ENCODE results near the gene MPPED2. TPM values are rescaled to one million over a fixed set of nuclear protein-coding genes. Genes with fewer than 3 reads are reported as not detected.
"Not testable (repeated sequence)": the region's sequence is repeated elsewhere in the genome, so short reads cannot be mapped to it uniquely, and the experiment has no call there.

The MPPED2 gene
- total RNA-seq, 1 experiment from 2014 or later: 9.8 TPM

DNA sequence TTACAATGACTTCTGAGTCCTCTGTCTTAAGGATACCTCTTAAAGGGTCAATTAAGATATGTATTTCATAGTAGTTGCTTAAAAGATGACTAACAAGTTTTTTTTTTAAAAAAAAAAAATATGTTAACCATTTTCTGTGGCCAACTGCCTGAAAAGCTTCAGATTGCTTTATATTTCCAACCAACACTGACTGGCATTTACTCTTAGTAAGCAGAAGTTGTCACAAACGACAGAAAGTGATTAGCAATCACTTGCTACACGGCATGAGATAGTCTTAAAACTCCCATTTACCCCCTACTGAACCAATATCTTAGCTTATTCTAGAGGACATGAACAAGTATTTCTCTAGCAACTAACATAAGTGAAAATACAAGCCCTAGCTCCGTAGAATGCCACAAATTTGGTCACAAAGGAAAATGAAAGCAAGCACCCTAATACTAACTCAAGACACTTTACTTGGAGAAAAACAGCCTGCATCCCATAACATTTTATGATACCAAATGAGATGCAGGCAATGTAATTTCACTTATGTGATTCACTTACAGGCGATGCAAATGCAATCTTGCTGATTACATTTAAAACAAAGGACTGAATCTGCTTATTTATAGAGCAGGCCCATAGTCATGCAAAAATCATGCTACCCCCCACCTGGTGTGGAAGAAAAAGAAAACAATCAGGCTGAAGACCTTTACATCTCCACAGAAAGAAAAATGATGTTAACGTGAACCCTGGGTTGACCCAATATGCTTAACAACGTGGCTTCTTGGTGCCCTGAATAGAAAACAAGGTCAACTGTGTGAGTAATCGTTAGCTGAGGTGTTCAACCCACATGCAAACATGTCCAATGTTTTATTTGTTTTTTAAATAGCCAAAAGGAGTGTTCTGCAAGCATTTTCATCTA, 25.7 kb downstream of the MPPED2 start:
- H3K9me3 ChIP-seq (replicated peaks): no peaks in the 10 kb centered on the region
- no peak for DNase-seq
- H3K36me3 ChIP-seq: no peaks in the 10 kb centered on the region
- peaks cover 16% of the 10 kb centered on the region for H3K4me1 ChIP-seq
- H3K4me3 ChIP-seq: no peak overlapping the region
- no peaks in the 10 kb centered on the region for H3K27me3 ChIP-seq
- H3K27ac ChIP-seq: no peak overlapping the region

DNA sequence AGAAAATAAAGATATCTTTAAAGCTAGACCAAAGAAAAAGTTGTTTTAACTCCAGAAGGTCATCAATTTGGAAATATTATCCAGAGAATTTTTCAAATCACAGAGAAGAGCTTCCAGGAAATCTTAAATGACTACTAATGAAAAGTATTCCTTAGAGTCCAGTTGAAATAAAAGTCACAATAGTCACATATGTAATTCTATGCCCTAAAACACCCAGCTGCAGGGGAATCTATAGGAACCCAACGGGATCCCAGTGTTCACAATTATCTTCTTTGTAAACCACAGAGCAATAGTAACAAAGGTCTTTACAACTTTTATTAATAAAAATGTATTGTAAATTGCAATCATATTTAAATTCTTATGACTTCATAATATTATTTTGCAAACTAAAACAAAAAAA, 27.1 kb downstream of the MPPED2 start:
- peaks cover 20% of the 10 kb centered on the region for H3K4me1 ChIP-seq
- H3K36me3 ChIP-seq: no peaks in the 10 kb centered on the region
- DNase-seq: peak in 1 of 2 experiments; percentile 63
- H3K27ac ChIP-seq: peak overlapping the region; percentile 47
- H3K27me3 ChIP-seq: no peaks in the 10 kb centered on the region
- H3K4me3 ChIP-seq: no peak overlapping the region
- no peaks in the 10 kb centered on the region for H3K9me3 ChIP-seq (replicated peaks)

DNA sequence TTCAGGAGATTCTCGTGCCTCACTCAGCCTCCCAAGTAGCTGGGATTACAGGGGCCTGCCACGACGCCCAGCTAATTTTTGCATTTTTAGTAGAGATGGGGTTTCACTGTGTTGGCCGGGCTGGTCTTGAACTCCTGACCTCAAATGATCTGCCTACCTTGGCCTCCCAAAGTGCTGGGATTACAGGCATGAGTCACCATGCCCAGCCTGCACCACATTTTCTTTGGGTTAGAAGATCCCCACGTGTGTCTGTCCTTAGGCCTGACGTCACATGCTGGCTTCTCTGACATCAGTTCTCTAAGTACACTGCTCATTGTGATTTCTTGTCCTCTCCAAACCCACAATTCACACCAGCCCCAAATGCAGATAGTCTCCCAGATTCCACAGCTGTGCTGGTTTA, 31.6 kb downstream of the MPPED2 start:
- DNase-seq: peak; percentile 23 to 44
- H3K27me3 ChIP-seq; H3K4me3 ChIP-seq; H3K27ac ChIP-seq; H3K36me3 ChIP-seq; H3K9me3 ChIP-seq (replicated peaks): not testable (repeated sequence)
- peaks cover 20% of the 10 kb centered on the region for H3K4me1 ChIP-seq

DNA sequence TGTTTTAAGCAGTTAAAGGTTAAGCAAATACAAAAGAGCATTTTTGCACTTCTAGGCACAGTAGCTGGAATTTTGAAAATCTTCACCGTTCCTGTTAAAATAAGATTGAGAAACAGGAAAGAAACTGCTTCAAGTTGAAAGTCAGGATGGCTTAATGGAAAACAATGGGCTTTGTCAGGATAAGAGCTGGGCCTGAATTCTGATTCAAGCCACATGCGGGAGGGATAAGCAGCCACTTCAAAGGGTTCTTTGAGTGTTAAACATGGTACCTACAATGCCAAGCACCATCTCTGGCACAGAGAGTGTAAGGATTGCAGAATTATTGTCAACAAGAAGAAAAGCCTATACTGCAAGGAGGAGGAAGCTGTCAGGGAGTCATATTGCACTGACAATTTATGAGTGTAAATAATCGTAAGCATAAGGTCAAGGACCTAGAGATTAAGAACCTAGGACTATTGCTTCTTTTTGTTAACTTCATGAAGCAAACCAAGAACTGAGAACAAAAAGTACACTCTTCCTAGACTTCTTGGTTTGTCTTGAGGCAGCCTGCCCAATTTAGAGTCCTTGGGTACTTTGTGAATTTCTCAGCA, 32.5 kb downstream of the MPPED2 start:
- DNase-seq: no peak
- Histone ChIP-seq H3K36me3 (no peaks in the 10 kb centered on the region), H3K4me3 (no peak overlapping the region), H3K4me1 (peaks cover 12% of the 10 kb centered on the region; the same call in 1 of the 2 replicates), H3K27me3 (no peaks in the 10 kb centered on the region), H3K9me3 (replicated peaks) (no peaks in the 10 kb centered on the region), H3K27ac (no peak overlapping the region)

DNA sequence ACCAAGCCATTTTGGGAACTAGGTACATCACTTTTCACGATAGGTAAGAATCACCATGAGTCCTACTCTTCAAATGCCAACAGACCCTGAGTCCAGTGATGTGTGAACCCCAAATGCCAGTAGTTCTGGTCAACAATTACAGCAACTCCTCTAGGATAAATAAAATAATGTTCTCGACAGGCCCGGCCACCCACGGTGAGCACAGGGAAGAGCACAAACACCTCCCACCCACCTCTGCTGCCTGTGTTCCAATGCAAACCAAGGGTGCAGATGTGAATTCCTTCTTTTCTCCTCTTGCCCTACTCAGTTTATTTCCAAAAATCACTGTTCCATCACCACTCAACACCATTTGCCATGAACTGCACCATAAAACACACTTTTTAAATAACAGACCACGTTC, 33.3 kb downstream of the MPPED2 start:
- no peak overlapping the region for H3K27ac ChIP-seq
- H3K36me3 ChIP-seq: no peaks in the 10 kb centered on the region
- H3K4me3 ChIP-seq: no peak overlapping the region
- H3K4me1 ChIP-seq: 0 out of 2 replicates have a peak, but pooled peaks cover 10% of the 10 kb centered on the region
- H3K9me3 ChIP-seq (replicated peaks): no peaks in the 10 kb centered on the region
- no peaks in the 10 kb centered on the region for H3K27me3 ChIP-seq
- DNase-seq: no peak

DNA sequence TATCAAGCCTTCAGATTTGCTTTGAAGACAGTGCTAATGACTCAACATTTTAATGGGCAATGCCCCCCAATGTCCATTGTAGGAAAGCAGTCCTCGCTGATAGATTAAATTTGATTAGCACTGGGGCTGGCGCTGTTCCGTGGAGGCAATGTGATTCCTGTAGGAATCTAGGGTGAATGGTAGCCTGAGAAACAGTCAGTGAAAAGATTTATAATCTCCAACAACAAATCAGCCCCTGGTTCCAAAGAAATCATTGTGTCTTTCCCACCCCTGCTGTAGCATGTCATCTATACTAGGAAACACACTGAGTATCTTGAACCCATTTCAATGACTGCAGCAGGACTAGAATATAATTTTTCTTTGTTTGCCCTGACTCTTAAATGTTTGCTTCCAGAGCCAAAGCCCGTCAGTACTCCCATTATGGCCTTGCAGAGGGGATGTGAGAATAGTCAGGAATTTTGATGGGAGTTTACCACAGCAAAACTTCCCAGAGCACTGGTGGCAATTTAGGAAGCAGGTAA, 36.1 kb downstream of the MPPED2 start:
- Histone ChIP-seq H3K9me3 (replicated peaks) (no peaks in the 10 kb centered on the region), H3K27me3 (no peaks in the 10 kb centered on the region), H3K36me3 (no peaks in the 10 kb centered on the region), H3K27ac (no peak overlapping the region), H3K4me3 (no peak overlapping the region), H3K4me1 (0 out of 2 replicates have a peak, but pooled peaks cover 10% of the 10 kb centered on the region)
- no peak for DNase-seq

DNA sequence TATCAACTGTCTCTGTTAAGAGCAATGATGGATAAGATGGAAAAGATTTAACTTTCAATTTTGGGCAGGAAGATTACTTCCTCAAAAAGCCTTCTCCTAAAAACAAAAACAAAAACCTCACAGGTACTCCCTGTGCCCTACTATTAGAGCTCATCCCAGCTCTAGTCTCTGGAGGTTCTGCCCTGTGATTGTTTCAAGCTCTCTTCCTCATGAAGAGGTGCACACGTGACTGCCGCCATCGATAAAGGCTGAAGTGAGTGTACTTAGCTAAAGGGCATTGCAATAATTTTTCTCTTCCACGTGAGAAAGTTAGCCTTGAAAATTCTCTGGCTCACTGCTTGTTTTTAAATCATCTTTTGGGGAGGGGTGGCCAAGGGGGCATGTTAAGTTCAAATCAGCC, 36.6 kb downstream of the MPPED2 start:
- Histone ChIP-seq H3K27ac (no peak overlapping the region), H3K4me1 (0 out of 2 replicates have a peak, but pooled peaks cover 10% of the 10 kb centered on the region), H3K27me3 (no peaks in the 10 kb centered on the region), H3K9me3 (replicated peaks) (no peaks in the 10 kb centered on the region), H3K36me3 (no peaks in the 10 kb centered on the region), H3K4me3 (no peak overlapping the region)
- DNase-seq: no peak

DNA sequence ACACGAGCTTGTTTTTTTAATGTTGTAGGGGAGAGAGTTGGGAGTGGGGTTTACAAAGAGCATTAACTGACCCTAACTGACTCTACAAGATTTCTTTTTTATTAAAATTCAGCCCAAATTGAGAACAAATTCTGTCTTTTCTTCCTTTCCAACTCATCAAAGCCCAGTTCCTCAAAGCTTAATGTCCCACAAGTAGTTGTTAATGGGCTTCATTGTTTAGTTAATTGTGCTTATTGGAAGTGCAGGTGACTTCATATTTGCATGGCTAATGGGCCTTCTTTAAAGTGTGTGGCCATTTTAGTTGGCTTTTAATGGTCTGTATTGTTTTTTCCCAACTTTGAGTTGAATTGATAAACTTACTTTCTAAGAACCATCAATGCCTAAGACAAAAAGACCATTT, 39.8 kb downstream of the MPPED2 start:
- H3K27ac ChIP-seq: no peak overlapping the region
- no peak for DNase-seq
- H3K4me3 ChIP-seq: no peak overlapping the region
- H3K9me3 ChIP-seq (replicated peaks): no peaks in the 10 kb centered on the region
- no peaks in the 10 kb centered on the region for H3K36me3 ChIP-seq
- no peaks in the 10 kb centered on the region for H3K27me3 ChIP-seq
- H3K4me1 ChIP-seq: no peaks in the 10 kb centered on the region

DNA sequence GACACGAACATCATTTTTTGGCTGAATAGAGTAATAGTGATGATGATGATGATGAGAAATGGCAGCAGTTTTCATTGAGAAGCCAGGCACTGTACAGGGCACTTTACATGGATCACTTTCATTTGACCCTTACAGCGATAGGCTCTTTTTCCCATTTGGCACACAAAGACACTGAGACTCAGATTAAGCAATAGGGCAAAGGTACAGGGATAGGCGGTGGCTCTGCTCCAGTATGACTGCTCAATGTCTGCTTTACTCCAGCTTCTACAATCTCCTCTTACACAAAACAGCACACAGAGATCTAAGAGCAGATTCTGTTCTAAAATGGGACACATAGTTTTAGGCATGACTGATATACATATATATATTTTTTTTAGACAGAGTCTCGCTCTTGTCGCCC, 40.6 kb downstream of the MPPED2 start:
- no peaks in the 10 kb centered on the region for H3K36me3 ChIP-seq
- no peaks in the 10 kb centered on the region for H3K27me3 ChIP-seq
- H3K4me1 ChIP-seq: no peaks in the 10 kb centered on the region
- DNase-seq: no peak
- H3K9me3 ChIP-seq (replicated peaks): no peaks in the 10 kb centered on the region
- H3K27ac ChIP-seq: no peak overlapping the region
- no peak overlapping the region for H3K4me3 ChIP-seq

DNA sequence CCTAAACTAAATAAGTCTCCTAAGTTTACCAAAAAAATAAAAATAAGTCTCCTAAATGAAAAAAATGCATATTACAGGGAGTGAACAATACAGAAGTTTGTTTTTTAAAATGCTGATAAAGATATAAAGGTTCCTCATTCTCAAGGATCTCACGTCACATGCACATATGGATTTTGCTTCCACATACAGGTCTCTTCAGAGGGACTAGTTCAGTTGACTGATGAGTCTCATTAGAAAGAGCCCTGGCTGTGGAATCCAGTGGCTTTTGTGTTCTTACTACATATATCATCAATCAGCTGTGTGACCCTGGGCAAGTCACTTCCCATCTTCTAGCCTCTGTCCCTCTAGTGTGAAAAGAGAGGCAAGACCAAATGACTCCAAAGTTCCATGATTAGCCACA, 43.1 kb downstream of the MPPED2 start:
- H3K27me3 ChIP-seq: no peaks in the 10 kb centered on the region
- H3K36me3 ChIP-seq: no peaks in the 10 kb centered on the region
- DNase-seq: no peak
- no peaks in the 10 kb centered on the region for H3K9me3 ChIP-seq (replicated peaks)
- H3K4me1 ChIP-seq: no peaks in the 10 kb centered on the region
- H3K4me3 ChIP-seq: no peak overlapping the region
- no peak overlapping the region for H3K27ac ChIP-seq

DNA sequence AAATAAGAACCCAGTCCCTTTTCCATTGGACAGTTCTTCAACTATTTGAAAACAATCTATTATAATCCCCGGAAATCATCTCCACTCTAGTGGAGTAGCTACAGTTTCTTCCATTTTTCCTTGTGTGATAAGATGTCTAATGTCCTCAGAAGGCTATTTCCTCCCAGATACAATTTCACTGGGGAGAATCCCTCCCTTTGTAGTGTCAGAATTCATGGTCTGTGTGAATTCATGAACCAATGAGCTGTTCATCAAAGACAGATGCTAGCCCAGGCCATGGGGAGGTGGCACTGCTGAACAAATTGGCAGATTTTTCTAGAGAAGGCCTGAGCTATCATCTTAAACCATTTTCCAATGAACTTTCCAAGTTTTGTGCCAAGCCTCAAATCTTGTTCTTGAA, 45.4 kb downstream of the MPPED2 start:
- H3K27ac ChIP-seq: no peak overlapping the region
- H3K4me3 ChIP-seq: no peak overlapping the region
- no peak for DNase-seq
- H3K36me3 ChIP-seq: no peaks in the 10 kb centered on the region
- H3K9me3 ChIP-seq (replicated peaks): no peaks in the 10 kb centered on the region
- no peaks in the 10 kb centered on the region for H3K27me3 ChIP-seq
- H3K4me1 ChIP-seq: no peaks in the 10 kb centered on the region

DNA sequence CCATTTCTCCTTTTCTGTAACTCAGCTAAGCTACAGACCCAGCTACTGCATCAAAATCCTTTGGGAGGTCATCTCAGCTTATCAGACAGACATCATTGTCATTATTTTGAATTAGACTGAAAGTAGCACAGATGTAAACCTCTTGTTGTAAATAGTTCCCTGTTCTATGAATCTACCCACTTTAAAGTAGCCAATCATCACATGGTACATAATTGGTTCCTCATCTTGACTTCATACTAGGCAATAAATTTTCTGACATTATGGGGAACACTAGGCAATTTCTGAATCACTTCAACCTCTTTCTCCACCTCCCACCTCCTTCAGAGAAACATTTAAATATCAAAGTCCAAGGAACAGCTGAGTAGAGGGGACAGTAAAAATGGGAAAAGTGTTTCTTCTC, 47.9 kb downstream of the MPPED2 start:
- no peaks in the 10 kb centered on the region for H3K9me3 ChIP-seq (replicated peaks)
- H3K27me3 ChIP-seq: no peaks in the 10 kb centered on the region
- DNase-seq: no peak
- no peak overlapping the region for H3K27ac ChIP-seq
- no peak overlapping the region for H3K4me3 ChIP-seq
- H3K36me3 ChIP-seq: no peaks in the 10 kb centered on the region
- no peaks in the 10 kb centered on the region for H3K4me1 ChIP-seq

DNA sequence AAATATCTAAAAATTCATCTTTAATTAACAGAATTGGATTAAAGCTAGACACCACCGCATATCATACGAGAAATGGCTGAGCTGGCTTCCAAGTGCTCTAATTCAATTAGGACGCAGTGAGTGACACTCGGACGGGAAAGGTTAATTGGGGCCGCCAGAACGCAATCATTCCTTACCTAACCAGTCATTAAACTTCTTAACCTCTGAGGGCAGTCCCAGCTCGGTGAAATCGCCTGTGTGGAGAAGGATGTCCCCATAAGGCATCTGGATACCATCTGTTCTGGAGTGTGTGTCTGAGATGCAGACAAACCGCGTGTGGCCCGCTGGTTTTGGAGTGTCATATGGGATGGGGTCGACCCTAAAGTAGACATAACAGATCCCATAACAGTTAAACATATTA, 50.3 kb downstream of the MPPED2 start:
- Histone ChIP-seq H3K4me3 (no peak overlapping the region), H3K4me1 (no peaks in the 10 kb centered on the region), H3K36me3 (no peaks in the 10 kb centered on the region), H3K27ac (no peak overlapping the region), H3K27me3 (no peaks in the 10 kb centered on the region), H3K9me3 (replicated peaks) (no peaks in the 10 kb centered on the region; the same call in 1 of the 2 replicates)
- no peak for DNase-seq

DNA sequence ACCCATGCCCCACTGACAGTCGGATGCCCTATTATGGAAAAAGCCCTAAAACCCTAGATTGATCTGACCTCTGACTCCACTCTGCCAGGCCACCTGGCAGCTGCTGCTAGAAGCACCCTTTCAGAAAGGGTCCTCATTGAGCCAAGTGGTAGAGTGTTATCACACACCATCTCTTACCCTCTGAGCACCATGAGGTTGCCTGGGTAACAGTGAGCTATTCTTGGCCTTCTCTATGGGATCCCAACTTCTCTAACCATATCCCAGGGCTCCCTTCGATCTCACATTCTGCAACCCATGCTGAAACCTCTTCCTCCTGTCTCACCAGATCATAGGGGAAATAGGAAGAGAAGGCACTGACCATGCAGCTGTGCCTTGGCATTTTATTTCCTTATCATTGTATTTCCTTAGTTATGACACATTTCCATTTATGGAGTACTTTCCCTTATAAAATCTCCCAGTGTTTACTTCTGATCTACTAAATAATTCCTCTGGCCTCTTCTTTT, 52.7 kb downstream of the MPPED2 start:
- no peaks in the 10 kb centered on the region for H3K4me1 ChIP-seq
- H3K36me3 ChIP-seq: no peaks in the 10 kb centered on the region
- no peak overlapping the region for H3K27ac ChIP-seq
- no peaks in the 10 kb centered on the region; the same call in 1 of the 2 replicates for H3K9me3 ChIP-seq (replicated peaks)
- no peak for DNase-seq
- no peak overlapping the region for H3K4me3 ChIP-seq
- no peaks in the 10 kb centered on the region for H3K27me3 ChIP-seq

DNA sequence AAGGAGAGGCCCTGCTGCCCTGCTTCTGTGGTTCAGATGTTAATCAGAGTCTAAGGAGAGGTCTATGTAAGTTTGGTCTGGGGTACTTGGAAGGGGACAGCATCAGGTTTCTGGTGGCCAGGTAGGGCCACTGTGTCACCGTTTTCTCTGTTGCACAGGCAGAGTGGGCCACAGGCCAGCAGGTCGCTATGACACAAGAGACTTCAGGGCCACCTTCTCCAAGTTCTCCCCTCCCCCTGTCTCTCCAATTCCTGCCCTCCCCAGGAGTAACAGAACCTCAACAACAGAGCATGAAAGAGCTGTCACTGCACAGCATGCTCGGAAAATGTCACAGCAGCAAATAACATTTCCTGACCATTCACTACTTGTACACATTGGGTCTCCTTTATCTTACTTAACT, 58.6 kb downstream of the MPPED2 start:
- H3K36me3 ChIP-seq: no peaks in the 10 kb centered on the region
- DNase-seq: no peak
- H3K4me3 ChIP-seq: no peak overlapping the region
- no peaks in the 10 kb centered on the region for H3K4me1 ChIP-seq
- no peak overlapping the region for H3K27ac ChIP-seq
- no peaks in the 10 kb centered on the region for H3K27me3 ChIP-seq
- no peaks in the 10 kb centered on the region; the same call in 1 of the 2 replicates for H3K9me3 ChIP-seq (replicated peaks)

All from SJCRH30 (cell line).